Transverse colon (tissue), 3 donors: Measurements from ENCODE around the gene BMPR1B.

ENCODE experiments used
- CTCF ChIP-seq, 5 experiments: fragments of 200-600 bp in 3 of 5; fragments of 450-650 bp in 2 of 5; sonication (generic) in 3 of 5; IDR thresholded peaks; 1 replicate in 2 of 5; 2 replicates in 3 of 5; pipeline ENCODE4 v1.5.1; 2016 to 2017; ENCODE audit warnings: antibody characterized with exemption in 5 of 5, inconsistent platforms in 3 of 5, mild to moderate bottlenecking in 2 of 5, moderate library complexity in 1 of 5
- POLR2A ChIP-seq: fragments of 450-650 bp; IDR thresholded peaks from one replicate; pipeline ENCODE4 v1.6.1; 2016; ENCODE audit warnings: antibody characterized with exemption, mild to moderate bottlenecking, moderate library complexity

GRCh38 chr4:94920369-94920768, 162.6 kb downstream of the BMPR1B start:
- no peak for TF ChIP-seq CTCF (IDR thresholded peaks at IDR 0.05)
- no peak for TF ChIP-seq POLR2A
